Stimulated activated CD4-positive, alpha-beta T cell treated with anti-CD3 and anti-CD28 coated beads, Interleukin-1b, Interleukin-23, amount 100 ng/mL, for 1 hour (primary cell): ENCODE data around the gene OAS3.
"Not testable (repeated sequence)": the region's sequence is repeated elsewhere in the genome, so short reads cannot be mapped to it uniquely, and the experiment has no call there.

Experiments used
- DNase-seq, 2 donors: peaks; one replicate each; pipeline ENCODE4 v3.0.0-alpha.2; 2020; ENCODE audit warnings: low read depth in 2 of 2

The OAS3 gene

DNA sequence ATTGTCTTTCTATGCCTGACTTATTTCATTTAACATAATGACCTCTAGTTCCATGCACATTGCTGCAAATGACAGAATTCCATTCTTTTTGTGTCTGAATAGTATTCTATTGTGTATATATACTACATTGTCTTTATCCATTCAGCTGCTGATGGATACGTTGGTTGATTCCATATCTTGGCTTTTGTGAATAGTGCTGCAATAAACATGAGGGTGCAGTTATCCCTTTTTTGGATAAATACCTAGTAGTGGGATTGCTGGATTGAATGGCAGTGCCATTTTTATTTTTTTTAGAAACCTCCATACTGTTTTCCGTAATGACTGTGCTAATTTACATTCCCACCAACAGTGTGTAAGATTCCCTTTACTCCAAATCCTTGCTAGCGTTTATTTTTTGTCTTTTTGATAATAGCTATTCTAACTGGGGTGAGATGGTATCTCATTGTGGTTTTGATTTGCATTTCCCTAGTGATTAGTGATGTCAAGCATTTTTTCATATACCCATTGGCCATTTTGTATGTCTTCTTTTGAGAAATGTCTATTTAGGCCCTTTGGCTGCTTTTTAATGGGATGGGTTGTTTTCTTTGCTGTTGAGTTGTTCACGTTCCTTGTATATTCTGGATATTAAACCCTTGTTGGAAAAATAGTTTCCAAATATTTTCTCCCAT is 42.4 kb downstream of the OAS3 start:
- DNase-seq, result no peak

DNA sequence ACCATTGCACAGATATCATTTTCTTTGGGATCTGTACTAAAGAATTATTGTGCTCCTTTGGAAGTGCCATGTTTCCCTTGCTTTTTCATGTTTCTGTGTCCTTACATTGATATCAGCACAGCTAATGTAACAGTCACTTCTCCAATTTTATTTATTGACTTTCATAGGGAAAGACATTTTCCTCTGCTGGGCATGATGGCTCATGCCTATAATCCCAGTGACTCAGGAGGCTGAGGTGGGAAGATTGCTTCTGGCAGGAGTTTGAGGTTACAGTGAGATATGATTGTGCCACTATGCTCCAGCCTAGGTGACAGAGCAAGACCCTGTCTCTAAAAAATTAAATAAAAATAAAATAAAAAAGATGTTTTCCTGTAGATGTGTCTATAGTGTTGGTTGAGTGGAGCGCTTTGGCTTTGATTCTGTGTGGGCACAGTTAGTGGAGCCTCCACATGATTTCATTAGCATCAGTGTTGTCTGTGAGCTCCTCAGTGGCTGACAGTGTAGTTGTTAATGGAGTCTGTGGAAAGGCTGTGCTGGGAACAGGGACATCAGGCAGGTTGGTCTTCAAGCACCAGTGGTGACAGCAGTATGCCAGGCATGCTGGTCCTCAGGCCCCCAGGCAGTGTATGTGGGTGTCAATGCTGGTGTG is 47.5 kb downstream of the OAS3 start:
- no peak for DNase-seq

DNA sequence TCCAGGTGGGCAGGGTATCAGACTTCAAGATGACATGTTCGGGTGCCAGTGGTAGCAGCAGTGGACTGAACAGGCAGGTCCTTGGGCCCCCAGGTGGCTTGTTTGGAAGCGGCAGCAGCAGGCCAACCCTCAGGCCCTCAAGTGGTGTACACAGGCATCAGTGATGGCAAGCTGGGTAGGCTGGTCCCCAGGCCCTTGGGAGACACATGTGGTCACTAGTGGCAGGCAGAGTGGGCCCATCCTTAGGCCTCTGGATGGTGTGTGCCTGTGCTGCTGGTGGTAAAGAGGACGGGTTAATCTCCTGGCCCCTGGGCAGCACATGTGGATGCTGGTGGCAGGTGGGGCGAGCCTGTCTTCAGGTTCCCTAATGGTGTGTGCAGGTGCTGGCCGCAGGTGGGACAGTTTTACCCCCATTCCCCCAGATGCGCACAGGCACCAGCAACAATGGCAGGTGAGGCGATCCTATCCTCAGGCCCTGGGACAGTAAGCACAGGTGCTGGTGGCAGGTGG is 48.1 kb downstream of the OAS3 start:
- DNase-seq, result no peak

DNA sequence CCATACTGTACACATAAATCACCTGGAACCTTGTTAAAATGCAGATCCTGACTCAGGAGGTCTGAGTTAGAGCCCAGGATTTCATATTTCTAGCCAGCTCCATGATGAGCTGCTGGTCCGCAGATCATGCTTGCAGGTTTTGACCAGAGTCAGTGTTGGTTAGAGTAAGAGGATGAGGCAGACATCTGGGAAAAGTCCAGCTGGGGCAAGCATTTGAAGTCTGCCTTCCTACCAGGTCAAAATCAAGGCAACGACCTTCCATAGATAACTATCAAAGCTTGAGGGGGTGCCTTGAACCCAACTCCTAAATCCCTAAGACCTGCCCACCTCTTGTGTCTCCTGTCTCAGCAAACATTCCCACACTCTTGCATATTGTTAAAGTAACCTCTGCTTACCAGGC is 49.3 kb downstream of the OAS3 start:
- DNase-seq, result no peak

DNA sequence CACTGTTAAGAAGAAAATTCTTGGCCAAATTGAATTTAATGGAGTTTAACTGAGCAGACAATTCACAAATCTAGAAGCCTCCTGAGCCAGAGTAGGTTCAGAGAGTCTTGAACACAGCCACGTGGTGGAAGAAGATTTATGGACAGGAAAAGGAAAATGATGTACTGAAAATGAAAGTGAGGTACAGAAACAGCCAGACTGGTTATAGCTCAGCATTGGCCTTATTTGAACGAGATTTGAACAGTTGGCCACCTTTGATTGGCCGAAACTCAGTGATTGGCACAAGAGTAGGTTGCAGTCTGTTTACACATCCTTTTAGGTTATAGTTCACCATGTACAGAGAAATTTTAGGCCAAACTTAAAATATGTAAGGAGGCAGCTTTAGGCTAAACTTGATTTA is 50.0 kb downstream of the OAS3 start:
- no peak for DNase-seq

DNA sequence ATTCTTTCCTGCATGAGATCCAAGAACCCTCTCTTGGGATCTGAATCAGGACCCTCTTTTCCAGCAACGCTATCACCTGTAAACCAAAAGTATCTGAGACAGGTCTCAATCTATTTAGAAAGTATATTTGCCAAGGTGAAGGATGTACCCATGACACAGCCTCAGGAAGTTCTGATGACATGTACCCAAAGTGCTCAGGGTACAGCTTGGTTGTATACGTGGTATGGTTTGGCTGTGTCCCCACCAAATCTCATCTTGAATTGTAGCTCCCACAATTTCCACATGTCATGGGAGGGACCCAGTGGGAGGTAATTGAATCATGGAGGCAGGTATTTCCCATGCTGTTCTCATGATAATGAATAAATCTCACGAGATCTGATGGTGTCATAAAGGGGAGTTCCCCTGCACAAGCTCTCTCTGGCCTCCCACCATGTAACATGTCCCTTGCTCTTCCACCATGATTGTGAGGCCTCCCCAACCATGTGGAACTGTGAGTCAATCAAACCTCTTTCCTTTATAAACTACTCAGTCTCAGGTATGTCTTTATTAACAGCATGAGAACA is 50.6 kb downstream of the OAS3 start:
- not testable (repeated sequence) for DNase-seq

DNA sequence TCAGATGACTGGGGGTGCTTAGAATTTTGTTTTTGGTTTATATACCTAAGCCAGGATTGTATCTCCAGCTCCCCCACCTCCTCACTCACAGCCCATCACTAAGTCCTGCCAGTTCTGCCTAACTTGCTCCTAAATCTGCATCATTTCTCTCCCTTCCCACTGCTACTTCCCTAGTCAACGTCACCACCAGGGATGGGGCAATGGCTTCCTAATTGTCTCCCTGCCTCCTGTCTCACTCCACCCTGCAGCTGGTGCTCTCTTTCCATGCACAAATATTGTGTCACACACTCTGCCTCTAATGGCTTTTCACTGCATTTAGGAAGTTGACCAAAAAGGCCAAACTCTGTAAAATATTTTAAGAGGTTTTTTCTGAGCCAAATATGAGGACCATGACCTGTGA is 51.5 kb downstream of the OAS3 start:
- DNase-seq, result no peak

DNA sequence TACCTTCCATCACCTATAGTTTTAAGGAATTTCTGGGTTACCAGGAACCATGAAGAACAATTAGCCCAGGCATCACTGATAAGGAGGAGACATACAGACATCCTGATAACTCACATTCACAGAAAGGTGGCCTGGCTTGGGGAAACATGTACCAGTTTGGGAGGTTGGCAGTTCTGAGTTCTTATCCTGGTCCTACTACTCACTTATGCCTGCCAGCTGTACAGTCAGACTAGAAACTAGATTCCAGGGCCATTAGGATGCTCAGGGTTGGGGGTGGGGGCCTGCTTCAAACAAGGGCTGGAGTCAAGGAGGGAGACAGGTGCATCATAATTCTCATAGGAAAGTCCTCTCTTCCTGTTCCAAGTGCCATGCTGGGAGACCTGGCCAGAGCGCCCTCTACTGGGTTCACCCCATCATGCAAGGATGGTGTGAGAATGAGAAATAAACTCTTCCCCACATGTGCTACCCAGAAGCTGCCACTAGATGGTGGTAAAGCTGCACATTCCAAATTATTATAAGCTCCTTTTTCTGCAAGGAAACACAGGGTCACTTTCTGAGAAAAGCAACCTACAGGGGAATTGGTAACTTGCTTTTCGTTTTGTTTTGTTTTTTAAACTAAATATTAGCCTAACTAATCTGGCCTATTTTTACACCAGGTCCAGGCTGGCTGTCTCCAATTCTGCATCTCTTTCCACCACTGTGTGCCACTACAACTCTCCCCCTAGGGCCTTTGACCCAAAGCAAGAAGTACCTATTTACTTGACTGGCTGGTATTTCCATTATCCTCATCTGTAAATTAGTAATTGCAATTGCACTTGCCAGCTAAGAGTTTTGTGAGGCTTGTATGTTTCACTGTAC is 54.5 kb downstream of the OAS3 start:
- peak; percentile 23 to 32 for DNase-seq

DNA sequence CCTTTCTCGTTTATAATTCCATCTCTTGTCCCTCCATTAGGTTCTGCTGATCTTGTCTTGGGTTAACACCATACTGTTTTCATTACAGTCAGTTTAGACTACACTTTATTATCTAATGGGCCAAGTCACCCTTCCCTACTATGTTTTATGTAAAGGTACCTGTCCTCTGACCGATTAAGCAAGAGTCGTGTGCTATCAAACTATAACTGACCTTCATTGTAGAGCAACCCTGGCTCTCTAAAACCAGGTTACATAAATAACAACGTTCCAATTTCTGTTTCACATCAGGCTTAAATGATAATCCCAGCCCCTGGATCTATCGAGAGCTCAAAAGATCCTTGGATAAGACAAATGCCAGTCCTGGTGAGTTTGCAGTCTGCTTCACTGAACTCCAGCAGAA is 56.7 kb downstream of the OAS3 start:
- no peak for DNase-seq

DNA sequence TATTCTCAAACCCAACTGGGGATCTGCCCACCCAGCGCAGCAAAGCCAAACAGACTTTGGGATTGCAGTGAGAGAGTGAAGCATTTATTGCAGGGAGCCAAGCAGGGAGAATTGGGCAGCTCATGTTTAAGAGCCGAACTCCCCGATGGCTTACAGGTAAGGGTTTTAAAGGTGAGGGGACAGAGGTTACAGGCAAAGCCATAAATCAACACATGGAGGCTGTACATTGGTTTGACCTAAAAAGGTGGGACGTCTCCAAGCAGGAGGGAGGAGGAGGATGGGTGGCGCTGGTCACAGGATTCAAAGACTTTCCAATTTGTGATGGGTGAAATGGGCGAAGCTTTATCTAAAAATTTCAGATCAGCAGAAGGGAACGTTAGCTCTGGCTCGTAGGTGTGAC is 58.2 kb downstream of the OAS3 start:
- DNase-seq, result no peak

DNA sequence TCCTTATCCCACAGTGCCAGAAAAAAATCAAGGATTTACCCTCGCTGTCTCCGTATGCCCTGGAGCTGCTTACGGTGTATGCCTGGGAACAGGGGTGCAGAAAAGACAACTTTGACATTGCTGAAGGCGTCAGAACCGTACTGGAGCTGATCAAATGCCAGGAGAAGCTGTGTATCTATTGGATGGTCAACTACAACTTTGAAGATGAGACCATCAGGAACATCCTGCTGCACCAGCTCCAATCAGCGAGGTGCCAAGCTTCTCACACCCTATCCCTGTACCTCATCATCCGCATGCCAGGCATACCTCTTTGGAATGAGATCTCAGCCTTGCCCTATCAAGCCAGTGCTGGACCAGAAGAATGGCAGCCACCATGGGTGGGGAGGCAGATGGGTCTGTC is 59.2 kb downstream of the OAS3 start:
- DNase-seq, result no peak

DNA sequence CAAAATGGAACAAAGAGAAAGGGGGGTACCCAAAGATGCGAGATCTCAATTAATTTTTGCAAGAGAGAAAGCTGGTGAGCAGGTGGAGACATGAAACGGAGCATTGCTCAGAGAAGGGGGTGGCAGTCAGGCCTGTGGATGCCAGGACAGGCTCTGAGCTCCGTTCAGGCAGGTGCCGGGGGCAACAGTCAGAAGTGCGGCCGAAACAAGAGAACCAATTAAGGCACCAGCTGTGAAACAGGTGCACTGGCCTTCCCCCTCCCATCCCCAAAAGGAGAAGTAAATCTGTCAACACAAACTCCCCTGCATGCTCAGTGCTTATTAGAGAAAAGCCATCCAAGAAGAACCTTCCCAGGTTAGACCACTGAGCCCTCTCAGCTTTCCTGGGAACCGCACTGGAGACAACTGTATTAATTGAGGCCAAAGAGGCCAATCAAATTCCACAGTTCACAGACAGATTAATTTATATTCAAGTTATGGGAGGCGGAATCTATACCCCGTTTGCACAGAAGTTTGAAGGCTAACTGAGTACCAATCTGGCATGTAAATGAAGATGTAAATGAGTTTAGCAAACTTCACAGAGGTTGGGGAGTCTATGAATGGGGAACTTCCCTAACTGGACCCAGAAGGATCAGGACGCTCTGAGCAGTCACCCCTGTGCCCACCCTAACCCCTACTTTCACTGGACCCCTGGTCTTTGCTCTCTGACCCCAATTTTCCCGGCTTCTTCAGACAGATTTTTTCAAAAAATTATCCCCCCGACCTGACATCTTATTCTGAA is 60.9 kb downstream of the OAS3 start:
- DNase-seq, result no peak

DNA sequence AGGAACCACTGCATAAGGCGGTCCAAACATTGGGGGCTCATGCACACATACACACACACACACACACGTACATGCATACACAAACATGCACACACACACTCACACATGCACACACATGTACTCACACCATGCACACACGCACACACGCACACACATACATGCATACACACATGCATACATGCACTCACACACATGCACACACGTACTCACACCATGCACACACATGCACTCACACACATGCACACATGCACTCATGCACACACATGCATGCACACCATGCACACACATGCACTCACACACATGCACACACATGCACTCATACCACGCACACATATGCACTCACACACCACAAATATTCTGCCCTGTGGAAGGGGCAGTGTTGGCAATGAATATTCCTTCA is 62.2 kb downstream of the OAS3 start:
- DNase-seq, result no peak

DNA sequence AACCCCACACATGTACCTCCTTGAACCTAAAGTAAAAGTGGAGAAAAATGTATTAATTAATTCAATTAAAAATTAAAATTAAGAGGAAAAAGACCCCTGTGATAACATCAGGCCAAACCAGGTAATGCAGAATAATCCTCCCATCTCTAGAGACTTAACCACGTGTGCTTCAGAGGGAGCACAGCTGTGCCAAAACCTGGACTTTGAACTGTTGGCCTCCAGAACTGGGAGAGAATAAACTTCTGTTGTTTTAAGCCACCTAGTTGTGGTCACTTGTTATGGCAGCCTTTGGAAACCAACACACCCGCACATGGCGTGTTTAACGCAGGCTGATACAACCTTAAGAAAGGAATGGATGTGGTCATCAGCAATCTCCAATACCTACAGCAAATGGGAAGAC is 63.9 kb downstream of the OAS3 start:
- DNase-seq, result no peak

DNA sequence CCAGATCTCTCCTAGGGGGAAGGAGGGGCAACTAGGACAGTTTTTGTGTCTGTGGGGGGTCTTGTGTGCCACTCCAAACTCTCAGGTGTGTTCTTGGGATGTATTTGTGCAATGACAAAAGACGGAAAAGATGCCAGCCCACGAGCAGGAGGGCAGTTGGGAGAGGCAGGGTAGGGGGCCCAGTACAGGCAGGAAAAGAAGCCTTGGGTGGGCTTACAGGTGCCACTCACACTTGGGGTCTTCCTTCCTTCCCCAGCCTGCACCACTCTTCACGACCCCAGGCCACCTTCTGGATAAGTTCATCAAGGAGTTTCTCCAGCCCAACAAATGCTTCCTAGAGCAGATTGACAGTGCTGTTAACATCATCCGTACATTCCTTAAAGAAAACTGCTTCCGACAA is 64.4 kb downstream of the OAS3 start:
- no peak for DNase-seq

DNA sequence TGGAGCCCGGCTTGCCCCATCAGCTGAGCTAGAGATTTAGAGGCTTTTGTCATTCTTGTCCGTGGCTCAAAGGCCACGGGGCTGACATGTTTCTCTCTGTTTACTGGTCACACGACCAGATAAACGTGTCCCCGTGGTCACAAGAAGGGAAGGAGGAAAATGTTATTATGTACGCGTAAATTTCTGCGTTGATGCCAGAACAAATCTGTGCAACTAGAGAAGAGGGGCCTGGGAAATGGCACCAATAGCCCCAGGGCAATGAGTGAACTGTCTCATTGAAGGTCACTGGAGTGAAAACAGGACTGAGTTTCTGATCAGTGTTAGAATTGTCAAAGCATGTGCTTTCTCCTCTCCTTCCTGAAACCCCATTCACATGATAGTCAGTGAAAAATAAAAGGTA is 65.4 kb downstream of the OAS3 start:
- DNase-seq, result no peak

DNA sequence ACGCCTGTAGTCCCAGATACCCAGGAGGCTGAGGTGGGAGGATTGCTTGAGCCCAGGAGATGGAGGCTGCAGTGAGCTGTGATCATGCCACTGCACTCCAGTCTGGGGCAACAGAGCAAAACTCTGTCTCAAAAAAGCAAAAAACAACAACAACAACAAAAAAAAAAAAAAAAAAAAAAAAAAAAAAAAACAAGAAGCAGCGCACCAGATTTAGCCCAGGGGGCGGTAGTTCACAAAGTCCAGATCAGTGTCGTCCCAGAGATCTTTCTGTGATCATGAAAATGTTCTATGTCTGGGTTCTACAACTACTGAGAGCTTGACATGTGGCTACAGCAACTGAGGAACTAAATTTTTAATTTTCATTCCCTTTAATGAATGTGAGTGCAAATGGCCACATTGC is 67.5 kb downstream of the OAS3 start:
- no peak for DNase-seq

DNA sequence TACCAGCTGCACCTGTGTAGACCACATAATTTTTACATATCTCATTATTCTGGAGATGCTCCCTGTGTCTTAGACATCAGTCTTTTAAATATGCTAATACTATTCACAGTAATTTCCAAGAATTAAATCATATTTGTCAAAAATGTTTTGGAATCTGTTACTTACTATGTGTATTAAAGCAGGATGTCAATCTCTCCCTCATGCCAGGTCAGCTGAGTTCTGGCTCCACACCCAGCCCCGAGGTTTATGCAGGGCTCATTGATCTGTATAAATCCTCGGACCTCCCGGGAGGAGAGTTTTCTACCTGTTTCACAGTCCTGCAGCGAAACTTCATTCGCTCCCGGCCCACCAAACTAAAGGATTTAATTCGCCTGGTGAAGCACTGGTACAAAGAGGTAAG is 67.9 kb downstream of the OAS3 start:
- DNase-seq, result no peak

DNA sequence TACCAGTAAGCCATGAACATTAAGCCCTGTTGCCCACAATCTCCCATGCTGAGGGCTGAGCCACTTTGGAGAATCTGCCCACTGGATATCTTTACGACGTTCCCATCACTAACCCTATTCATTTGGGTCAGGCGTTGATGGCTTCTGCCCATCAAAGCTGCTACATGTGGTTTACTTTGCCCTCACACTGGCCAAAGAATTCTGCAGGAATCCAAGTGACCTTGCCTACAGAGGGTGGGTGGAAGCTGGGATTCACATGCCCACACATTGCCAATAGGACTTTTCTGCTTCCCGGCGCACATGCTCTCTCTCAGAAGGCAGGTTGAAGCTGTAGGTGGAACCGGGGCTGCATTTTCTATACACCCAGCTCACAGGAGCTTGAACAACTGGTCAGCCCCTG is 68.4 kb downstream of the OAS3 start:
- DNase-seq, result no peak

DNA sequence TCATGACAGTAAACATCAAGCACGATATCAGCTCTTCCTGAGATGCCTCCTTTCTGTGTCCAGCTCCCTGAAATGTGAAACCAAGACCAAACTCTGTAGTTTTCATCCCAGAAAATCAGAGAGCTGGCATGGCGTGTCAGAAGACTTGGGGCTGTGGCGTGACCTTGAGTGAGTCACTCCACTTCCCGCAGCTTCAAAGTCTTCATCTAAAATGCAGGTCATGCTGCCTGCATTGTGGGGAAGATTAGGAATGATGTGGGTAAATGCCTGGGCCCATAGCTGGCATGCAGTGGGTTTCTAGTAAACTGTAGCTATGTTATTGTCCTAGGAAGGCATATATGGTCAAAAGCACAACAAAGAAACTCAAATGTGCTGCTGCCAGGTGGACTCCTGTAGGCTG is 68.9 kb downstream of the OAS3 start:
- DNase-seq, result no peak

DNA sequence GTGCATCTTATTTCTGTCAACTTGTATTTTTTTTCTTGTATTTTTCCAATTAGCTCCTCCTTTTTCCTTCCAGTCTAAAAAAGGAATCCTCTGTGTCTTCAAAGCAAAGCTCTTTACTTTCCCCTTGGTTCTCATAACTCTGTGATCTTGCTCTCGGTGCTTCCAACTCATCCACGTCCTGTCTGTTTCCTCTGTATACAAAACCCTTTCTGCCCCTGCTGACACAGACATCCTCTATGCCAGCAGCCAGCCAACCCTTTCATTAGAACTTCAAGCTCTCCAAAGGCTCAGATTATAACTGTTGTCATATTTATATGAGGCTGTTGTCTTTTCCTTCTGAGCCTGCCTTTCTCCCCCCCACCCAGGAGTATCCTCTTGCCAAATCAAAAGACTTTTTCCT is 72.4 kb downstream of the OAS3 start:
- DNase-seq, result no peak

DNA sequence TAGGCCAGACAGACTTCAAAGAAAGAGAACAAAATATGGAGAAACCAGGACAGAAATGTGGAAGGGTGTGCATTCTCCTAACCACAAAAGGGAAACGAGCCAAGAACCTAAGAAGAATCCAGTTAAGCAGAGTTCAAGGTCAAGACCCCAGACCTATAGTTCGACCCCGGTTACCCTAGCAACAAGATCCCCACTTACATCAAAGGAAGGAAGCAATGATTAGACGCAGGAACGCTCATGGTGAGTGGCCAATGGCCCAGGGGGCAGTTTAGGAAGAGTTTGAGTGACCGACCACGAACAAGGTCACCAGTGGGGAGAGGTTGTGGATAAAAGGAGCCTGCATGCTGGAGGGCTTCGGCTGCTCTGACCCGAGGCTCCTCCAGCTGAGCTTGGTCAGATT is 76.3 kb downstream of the OAS3 start:
- no peak for DNase-seq
